ENCODE measurements around the gene SLC35D2. TPM values are rescaled to one million over a fixed set of nuclear protein-coding genes. Genes with fewer than 3 reads are reported as not detected.

Gene SLC35D2
- total RNA-seq, 4 donors from 2014 or later: 10.7 to 21.3 (median 13.3) TPM

DNA sequence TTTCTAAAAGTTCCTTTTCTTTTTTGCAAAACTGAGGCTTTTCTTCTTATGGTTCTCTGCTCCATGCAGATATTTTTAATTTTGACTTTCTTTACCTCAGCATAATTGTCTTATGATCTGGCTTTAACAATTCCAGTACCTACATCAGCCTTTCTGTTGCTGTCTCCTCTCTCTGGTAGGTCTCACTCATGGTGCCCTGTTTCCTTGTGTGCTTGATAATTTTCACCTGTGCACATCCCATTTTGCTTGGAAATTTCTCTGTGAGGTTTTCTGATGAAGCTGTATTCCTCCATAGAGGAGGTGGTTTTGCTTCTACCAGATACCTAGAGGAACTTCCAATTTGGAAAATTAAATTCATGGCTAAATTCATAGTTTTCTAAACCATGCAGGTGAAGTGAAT lies 79.3 kb downstream of the SLC35D2 start:
- TF ChIP-seq, protein P1, sequence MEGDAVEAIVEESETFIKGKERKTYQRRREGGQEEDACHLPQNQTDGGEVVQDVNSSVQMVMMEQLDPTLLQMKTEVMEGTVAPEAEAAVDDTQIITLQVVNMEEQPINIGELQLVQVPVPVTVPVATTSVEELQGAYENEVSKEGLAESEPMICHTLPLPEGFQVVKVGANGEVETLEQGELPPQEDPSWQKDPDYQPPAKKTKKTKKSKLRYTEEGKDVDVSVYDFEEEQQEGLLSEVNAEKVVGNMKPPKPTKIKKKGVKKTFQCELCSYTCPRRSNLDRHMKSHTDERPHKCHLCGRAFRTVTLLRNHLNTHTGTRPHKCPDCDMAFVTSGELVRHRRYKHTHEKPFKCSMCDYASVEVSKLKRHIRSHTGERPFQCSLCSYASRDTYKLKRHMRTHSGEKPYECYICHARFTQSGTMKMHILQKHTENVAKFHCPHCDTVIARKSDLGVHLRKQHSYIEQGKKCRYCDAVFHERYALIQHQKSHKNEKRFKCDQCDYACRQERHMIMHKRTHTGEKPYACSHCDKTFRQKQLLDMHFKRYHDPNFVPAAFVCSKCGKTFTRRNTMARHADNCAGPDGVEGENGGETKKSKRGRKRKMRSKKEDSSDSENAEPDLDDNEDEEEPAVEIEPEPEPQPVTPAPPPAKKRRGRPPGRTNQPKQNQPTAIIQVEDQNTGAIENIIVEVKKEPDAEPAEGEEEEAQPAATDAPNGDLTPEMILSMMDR (IDR thresholded peaks at IDR 0.05): no peak
- TF ChIP-seq POLR2A (IDR thresholded peaks at IDR 0.05): no peak
- H3K4me3 ChIP-seq (ENCODE audit: low read depth, poor library complexity, severe bottlenecking): no peak overlapping the region
- intact Hi-C loops (cut with DNase I; ENCODE audit: low total_unique reads): no loop called here
- no peak for DNase-seq (ENCODE audit: low spot score in 2 of 2)

DNA sequence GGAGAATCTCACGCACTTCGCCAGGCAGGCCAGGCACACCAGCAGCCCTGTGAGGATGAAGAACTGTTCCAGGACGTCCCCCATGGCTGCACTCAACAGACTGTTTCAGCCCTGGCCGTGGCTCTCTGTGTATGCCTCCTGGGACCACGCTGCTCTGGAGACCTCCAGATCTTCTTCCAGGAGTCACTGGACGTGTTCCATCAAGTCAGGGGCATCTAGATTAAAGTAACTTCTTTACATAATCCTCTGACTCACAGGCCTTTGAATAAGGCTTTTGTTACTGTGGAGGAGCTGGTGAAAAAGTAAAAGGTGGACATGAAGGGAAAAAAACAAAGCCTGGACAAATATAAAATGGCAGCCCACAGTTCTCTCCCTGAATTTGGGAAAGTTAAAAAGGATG lies 81.5 kb downstream of the SLC35D2 start, which contains the start of gene HSD17B3:
HSD17B3 (minus strand) TSS at position 156 of the 400 bp plus-strand sequence; CDS start at position 84, 72 bp downstream.
- intact Hi-C loops (cut with DNase I; ENCODE audit: low total_unique reads): no loop called here

DNA sequence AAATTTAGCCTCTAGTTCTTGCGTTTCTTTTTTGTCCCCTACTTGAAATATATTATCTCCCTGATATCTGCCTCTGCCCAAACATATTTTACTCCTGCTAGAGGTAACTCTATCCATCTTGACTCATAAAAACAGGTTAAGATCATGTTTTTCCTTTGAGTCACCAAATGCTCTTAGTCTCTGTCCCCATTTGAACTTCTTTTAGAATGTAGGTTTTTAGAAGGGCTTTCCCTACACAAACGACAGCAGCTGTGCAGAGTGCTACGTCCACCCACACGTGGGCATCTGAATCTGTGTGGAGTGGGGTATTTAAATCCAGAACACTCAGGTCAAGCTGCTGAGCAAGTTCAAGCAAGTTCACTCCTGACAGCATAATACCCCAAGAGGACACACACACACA lies 83.7 kb downstream of the SLC35D2 start:
- intact Hi-C loops (cut with DNase I; ENCODE audit: low total_unique reads): no loop called here
- TF ChIP-seq, protein P1 (IDR thresholded peaks at IDR 0.05): no peak
- TF ChIP-seq POLR2A (IDR thresholded peaks at IDR 0.05): no peak
- no peak overlapping the region for H3K4me3 ChIP-seq (ENCODE audit: low read depth, poor library complexity, severe bottlenecking)
- WGBS, 2 donors: 61 to 75% methylated on average over 4 of the region's 4 CpGs
- DNase-seq (ENCODE audit: low spot score in 2 of 2): no peak

More for the DNA sequence above, 81.5 kb downstream of the SLC35D2 start, which contains the start of gene HSD17B3:
- 75 to 87% methylated on average over 6 of the region's 6 CpGs for WGBS, 2 donors
- no peak for DNase-seq (ENCODE audit: low spot score in 2 of 2)
- no peak within 1 kb of the TSS for H3K4me3 ChIP-seq (ENCODE audit: low read depth, poor library complexity, severe bottlenecking)
- TF ChIP-seq, protein P1 (IDR thresholded peaks at IDR 0.05): no peak
- no peak for TF ChIP-seq POLR2A (IDR thresholded peaks at IDR 0.05)

DNA sequence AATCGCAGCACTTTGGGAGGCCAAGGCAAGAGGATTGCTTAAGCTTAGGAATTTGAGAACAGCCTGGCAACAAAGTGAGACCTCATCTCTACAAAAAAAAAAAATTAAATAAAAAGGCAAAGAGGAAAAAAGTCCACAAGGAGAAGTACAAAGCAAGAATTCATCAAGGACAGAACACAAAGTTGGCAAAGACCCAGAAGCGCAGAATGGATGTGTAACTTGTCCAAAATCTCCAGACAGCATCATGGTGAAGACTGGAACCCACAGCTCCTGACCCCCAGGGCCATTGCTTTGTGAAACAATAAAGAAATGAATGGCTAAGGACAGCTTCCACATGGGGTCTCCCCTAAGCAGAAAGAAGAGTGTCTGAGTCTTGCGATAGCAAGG lies 89.4 kb downstream of the SLC35D2 start:
- intact Hi-C loops (cut with DNase I; ENCODE audit: low total_unique reads): no loop called here
- H3K4me3 ChIP-seq (ENCODE audit: low read depth, poor library complexity, severe bottlenecking): no peak overlapping the region
- WGBS, 2 donors: 89 to 96% methylated on average over 3 of the region's 3 CpGs
- TF ChIP-seq POLR2A (IDR thresholded peaks at IDR 0.05): no peak
- TF ChIP-seq, protein P1 (IDR thresholded peaks at IDR 0.05): no peak
- DNase-seq (ENCODE audit: low spot score in 2 of 2): no peak

DNA sequence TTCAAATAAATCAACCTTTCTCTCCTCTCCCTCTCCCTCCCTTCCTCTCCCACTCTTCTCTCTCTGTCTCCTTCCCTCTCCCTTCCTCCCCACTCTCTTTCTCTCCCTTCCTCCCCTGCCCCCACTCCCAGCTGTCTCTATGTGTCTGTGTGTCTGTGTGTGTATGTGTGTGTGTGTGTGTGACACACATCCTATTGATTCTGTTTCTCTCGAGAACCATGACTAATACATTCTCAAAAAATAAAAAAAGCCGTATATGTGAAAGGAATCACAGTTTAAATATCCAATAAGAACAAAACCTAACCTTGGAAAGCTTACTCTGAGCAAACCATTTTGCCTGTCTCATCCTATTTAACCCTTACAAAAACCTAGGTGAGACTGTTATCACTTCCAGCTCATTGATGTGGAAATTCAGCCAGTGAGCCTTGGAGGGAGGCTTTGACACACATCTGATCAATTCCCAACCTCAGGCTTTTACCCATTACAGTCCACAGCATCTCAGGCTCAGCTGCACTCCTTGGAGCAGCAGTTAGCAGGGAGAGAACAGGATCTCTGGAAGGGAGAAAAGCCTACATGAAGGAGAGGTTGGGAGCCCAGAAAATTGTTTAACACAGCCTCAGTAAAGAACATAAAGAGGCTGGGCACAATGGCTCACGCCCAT lies 89.9 kb downstream of the SLC35D2 start:
- H3K4me3 ChIP-seq (ENCODE audit: low read depth, poor library complexity, severe bottlenecking): no peak overlapping the region
- WGBS, 2 donors: 66 to 74% methylated on average over 3 of the region's 3 CpGs
- TF ChIP-seq POLR2A (IDR thresholded peaks at IDR 0.05): no peak
- TF ChIP-seq, protein P1 (IDR thresholded peaks at IDR 0.05): no peak
- DNase-seq (ENCODE audit: low spot score in 2 of 2): no peak
- intact Hi-C loops (cut with DNase I; ENCODE audit: low total_unique reads): no loop called here

DNA sequence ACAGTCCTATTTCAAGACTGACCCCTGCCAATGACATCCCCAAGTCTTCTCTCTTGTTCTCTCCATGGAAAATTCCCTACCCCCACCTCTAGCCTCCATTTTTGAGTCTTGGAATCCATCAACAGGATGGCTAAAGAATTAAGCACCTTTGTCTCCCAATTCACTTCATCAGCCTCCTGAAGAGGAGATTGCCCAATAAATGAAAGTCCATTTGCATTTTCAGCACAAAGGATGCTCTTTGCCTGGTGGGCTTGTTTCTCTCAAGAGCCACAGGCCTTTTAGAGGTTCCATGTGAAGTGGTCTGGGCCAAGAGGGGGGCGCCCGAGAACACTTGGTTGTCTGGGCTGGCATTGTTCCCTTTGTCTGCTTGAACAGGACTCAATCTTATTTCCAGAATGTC lies 94.1 kb downstream of the SLC35D2 start:
- intact Hi-C loops (cut with DNase I; ENCODE audit: low total_unique reads): loop anchor here (5.0 kb wide), 1 partner anchor 687 kb away; no protein-coding TSS in a partner anchor
- 90 to 93% methylated on average over 2 of the region's 2 CpGs for WGBS, 2 donors
- no peak for TF ChIP-seq POLR2A (IDR thresholded peaks at IDR 0.05)
- TF ChIP-seq, protein P1 (IDR thresholded peaks at IDR 0.05): no peak
- no peak for DNase-seq (ENCODE audit: low spot score in 2 of 2)
- H3K4me3 ChIP-seq (ENCODE audit: low read depth, poor library complexity, severe bottlenecking): no peak overlapping the region
